Stimulated activated CD4-positive, alpha-beta T cell treated with anti-CD3 and anti-CD28 coated beads, Interleukin-12 subunit alpha, Interleukin-12 subunit beta, amount 100 ng/mL, for 4 hours (primary cell): ENCODE measurements around the gene SLC25A14.
"Not testable (repeated sequence)": the region's sequence is repeated elsewhere in the genome, so short reads cannot be mapped to it uniquely, and the experiment has no call there.

Source experiments
- DNase-seq: peaks from one replicate; pipeline ENCODE4 v3.0.0-alpha.2; 2020

Gene SLC25A14, protein sequence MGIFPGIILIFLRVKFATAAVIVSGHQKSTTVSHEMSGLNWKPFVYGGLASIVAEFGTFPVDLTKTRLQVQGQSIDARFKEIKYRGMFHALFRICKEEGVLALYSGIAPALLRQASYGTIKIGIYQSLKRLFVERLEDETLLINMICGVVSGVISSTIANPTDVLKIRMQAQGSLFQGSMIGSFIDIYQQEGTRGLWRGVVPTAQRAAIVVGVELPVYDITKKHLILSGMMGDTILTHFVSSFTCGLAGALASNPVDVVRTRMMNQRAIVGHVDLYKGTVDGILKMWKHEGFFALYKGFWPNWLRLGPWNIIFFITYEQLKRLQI

GRCh38 chrX:130339408-130340222 lies at the start of gene SLC25A14:
TSS of gene SLC25A14 (plus strand) at chrX:130339919. CDS start at chrX:130340279, 360 bp downstream.
- DNase-seq: peak; percentile 51

DNA sequence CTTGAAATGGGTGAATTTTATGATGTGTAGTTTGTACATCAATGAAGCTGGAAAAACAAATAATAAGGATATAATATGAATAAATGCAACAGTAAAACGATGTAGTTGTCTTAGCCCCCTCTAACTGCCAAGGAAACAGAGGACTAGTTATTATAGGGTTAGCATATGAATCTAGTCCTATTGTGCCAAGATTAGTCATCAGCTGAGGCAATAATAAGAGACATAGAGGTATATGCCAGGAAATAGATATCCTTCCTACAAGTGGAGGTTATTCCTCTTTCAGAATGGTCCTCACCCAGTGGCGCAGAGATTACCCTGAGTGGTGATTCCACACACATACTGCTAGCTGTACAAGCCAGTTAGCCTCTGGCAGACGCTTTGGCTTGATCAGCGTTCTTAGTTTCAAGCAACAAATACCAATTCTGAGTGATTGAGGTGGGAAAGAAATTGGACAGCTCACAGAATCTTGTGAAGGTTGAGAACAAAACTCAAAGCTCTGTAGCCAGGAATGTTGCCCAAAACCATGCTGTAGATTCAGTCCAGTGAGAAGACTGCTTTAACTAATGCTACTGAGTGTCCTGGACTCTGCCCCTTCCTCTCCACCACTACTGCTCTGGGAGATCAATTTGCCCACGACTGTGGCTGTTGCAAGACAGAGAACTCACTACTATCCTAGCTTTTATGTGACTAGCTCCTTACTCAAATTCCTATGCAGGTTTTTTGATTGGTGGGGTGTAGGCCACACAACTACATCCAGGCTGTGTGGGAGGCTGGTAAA lies 44.0 kb upstream of the SLC25A14 start:
- no peak for DNase-seq

GRCh38 chrX:130296297-130296678 lies 43.4 kb upstream of the SLC25A14 start:
- no peak for DNase-seq

DNA sequence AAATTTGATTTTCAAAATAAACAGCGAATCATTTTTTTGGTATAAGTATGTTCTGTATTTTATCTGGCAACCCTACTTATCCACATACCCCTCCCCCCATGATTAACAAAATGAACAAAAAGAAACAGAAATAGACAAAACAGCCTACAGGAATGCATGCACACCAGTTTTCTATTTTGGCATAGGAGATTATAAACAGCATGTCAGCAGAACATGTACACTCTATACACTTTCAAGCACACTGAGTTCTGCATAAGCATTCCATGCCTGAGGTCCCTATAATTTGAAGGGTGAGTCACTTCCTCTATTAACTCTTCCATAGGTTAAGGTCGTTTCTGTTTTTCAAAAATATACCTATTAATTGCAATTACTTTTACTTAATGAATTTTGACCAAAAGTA lies 43.0 kb upstream of the SLC25A14 start:
- DNase-seq: no peak

GRCh38 chrX:130299279-130300009 lies 40.3 kb upstream of the SLC25A14 start:
- DNase-seq: no peak

GRCh38 chrX:130300010-130300282 lies 39.8 kb upstream of the SLC25A14 start:
- no peak for DNase-seq

GRCh38 chrX:130301405-130301804 lies 38.3 kb upstream of the SLC25A14 start:
- DNase-seq: no peak

DNA sequence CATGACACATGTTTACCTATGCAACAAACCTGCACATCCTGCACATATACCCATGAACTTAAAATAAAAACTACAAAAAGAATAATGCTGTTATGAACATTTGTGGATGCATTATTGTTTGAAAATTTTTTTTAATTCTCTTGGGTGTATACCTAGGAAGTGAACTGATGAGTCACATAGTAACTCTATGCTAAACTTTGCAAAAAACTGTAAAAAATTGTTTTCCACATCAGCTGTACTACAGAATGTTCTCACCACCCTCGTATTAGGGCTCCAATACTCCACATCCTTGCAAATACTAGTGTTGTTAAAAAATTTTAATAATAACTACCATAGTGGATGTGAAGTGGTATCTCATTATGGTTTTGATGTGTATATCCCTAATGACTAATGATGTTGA lies 37.7 kb upstream of the SLC25A14 start:
- no peak for DNase-seq

- no peak for DNase-seq
Measured at GRCh38 chrX:130304587-130305368, 34.9 kb upstream of the SLC25A14 start.

- not testable (repeated sequence) for DNase-seq
Measured at GRCh38 chrX:130319886-130320285, 19.8 kb upstream of the SLC25A14 start.

DNA sequence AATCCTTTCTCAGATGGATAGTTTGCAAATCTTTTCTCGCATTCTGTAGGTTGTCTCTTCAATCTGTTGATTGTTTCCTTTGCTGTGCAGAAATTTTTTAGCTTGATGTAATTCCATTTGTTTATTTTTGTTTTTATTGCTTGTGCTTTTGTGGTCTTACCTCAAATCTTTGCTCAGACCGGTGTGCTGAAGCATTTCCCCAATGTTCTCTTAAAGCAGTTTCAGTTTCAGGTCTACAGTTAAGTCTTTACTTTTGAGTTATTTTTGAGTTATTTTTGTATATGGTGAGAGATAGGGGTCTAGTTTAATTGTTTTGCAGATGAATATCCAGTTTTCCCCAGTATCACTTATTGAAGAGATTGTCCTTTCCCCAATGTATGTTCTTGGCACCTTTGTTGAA lies 18.2 kb upstream of the SLC25A14 start:
- DNase-seq: no peak

- no peak for DNase-seq
Measured at GRCh38 chrX:130330146-130330545, 9.6 kb upstream of the SLC25A14 start.

DNA sequence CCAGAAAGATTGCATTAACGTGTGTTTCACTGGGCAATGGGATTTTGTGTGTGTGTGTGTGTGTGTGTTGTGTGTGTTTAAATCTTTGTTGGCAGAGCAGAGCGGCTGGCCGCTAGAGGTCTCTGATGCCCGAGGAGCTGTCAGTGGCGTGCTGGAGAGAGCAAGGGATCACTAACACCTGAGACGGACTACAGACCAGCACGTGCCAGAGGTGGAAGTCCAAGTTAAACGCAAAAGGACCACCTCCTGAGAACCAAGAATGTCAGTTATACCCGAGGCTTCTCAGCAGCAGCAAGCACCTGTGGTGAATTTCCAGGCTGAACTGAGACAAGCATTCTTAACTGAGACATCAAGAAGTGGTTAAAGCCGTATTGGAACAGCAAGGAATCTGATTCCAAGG lies 9.0 kb upstream of the SLC25A14 start:
- peak; percentile 24 for DNase-seq

DNA sequence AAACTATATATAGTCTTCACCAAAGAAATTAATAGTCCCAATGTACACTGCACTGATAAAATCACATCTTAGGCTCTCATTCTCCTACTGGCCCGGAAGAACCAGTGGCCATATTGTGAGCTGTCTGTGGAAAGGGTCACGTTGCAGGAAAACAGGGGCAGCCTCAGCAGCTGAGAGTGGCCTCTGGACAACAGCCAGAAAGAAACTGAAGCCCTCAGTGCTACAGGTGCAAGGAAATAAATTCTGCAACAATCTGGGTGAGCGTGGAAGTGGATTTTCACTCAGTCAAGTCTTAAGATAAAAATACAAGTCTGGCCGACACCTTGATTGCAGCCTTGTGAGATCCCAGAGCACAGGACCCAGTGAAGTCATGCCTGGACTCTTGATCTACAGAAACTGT lies 3.2 kb upstream of the SLC25A14 start:
- DNase-seq: no peak

- DNase-seq: not testable (repeated sequence)
Measured at GRCh38 chrX:130338869-130339268, 850 bp upstream of the SLC25A14 start.

- no peak for DNase-seq
Measured at GRCh38 chrX:130340271-130340670, 552 bp downstream of the SLC25A14 start.

- no peak for DNase-seq
Measured at GRCh38 chrX:130343411-130343810, 3.7 kb downstream of the SLC25A14 start.

DNA sequence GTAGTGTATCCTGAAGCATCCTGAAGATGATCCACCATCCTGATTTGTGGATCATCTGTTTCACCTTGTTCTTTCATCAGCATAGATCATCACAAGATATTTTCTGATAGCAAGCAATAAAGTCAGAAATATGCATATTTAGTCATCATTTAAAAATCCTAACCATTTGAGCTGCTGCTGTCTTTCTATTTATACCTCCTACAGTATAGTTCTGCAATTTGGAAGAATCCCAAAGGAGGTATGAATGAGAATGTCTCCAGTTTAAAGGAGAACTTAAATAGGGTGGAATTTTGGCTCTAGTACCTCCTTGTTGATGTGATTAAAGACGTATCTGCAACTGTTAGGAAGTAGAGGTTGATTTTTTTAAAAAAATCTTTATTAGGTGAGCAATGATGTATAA lies 7.6 kb downstream of the SLC25A14 start:
- no peak for DNase-seq

DNA sequence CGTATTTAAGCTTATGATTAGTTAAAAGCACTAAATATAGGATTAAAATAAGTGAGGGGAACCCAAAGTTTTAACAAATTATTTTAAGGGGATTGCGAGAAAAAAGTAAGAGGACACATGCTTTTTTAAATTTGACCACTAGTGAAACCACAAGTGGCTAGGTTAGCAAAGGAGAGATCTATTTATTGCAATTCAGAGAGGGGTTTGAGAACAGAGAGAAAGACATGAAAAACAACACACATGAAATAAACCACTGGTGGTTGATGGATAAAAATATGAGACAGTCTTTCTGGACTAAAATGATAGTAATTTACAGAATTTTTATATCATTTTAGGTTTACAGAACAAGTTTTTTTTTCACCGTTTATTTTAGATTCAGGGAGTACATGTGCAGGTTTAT lies 11.8 kb downstream of the SLC25A14 start:
- no peak for DNase-seq

- not testable (repeated sequence) for DNase-seq
Measured at GRCh38 chrX:130352050-130352449, 12.3 kb downstream of the SLC25A14 start.

DNA sequence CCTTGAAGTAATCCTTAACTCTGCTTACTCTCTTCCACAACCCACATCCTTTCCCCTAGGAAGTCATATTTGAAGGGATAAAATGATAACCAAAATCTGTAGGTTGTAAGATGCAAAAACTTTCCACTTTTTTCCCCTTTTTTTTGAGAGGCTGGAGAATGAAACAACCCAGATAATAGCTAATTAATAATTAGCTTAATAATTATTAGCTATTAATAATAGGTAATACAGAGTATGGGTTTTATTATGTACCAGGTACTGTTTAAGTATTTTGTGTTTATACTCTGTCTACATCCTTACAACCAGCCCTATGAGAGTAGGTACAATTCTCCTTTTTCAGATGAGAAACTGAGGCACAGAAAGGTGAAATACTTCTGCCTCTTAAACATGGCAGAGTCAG lies 36.4 kb downstream of the SLC25A14 start:
- no peak for DNase-seq

GRCh38 chrX:130378024-130378669 lies 38.4 kb downstream of the SLC25A14 start:
- DNase-seq: no peak
